ENCODE data around the gene PHTF2.

Gene PHTF2

DNA sequence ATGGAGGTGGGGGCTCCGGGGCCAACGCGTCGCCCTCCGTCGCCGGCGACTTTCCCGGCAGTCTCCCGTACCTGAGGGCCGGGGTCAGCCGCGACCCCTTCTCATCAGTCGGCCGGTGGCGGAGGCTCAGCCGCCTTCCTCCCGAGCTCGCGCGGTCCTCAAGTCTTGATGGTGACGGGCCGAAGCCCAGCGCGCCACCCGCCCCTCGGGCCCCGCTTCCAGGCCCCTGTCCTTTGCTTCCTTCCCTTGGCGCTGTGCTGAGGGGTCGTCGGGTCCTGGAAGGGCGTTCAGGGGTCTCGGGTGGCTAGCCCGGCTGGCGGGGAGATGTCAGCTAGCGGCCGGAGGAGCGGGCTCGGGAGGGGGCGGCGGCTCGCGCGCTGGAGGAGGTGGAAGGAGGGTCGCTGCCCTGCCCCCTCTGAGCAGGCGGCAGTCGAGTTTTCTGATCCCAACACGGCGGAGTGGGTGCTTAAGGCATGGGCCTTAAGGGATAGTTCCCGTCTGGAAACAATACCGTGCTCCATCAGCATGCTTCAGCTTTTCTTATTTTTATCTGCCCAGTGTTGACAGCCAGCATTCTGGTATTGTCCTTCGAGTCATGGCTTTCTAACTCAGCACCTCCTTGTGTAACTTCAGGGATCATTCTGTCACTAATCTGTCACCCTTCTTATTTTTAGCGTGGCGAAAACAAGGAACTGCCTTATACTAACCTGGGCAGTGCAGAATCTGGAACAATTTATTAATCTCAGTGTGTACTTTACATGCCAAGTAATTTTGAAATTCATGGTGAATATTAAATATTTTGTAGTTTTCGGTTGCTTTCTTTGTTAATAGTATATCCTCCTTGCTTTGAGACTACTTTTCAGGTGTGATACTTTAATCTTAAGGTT lies 748 bp downstream of the PHTF2 start (continued):
- TF ChIP-seq, protein P1, sequence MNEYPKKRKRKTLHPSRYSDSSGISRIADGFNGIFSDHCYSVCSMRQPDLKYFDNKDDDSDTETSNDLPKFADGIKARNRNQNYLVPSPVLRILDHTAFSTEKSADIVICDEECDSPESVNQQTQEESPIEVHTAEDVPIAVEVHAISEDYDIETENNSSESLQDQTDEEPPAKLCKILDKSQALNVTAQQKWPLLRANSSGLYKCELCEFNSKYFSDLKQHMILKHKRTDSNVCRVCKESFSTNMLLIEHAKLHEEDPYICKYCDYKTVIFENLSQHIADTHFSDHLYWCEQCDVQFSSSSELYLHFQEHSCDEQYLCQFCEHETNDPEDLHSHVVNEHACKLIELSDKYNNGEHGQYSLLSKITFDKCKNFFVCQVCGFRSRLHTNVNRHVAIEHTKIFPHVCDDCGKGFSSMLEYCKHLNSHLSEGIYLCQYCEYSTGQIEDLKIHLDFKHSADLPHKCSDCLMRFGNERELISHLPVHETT (tag by site-specific recombination; IDR thresholded peaks at IDR 0.05), result no peak
- TF ChIP-seq ZNF501 (tag by site-specific recombination; IDR thresholded peaks at IDR 0.05) (0 out of 2 replicates have a peak, but pooled peaks have one; percentile 54), ZNF202 (tag by site-specific recombination; IDR thresholded peaks at IDR 0.05; ENCODE audit: borderline replicate concordance) (no peak), GLI4 (tag by site-specific recombination; IDR thresholded peaks at IDR 0.05) (no peak), ZNF311 (tag by site-specific recombination; IDR thresholded peaks at IDR 0.05; ENCODE audit: borderline replicate concordance) (no peak), KLF8 (tag by site-specific recombination; IDR thresholded peaks at IDR 0.05) (no peak), ZBTB21 (tag by site-specific recombination; IDR thresholded peaks at IDR 0.05) (no peak), ZNF404 (tag by site-specific recombination; IDR thresholded peaks at IDR 0.05) (no peak)
- TF ChIP-seq, protein P2, sequence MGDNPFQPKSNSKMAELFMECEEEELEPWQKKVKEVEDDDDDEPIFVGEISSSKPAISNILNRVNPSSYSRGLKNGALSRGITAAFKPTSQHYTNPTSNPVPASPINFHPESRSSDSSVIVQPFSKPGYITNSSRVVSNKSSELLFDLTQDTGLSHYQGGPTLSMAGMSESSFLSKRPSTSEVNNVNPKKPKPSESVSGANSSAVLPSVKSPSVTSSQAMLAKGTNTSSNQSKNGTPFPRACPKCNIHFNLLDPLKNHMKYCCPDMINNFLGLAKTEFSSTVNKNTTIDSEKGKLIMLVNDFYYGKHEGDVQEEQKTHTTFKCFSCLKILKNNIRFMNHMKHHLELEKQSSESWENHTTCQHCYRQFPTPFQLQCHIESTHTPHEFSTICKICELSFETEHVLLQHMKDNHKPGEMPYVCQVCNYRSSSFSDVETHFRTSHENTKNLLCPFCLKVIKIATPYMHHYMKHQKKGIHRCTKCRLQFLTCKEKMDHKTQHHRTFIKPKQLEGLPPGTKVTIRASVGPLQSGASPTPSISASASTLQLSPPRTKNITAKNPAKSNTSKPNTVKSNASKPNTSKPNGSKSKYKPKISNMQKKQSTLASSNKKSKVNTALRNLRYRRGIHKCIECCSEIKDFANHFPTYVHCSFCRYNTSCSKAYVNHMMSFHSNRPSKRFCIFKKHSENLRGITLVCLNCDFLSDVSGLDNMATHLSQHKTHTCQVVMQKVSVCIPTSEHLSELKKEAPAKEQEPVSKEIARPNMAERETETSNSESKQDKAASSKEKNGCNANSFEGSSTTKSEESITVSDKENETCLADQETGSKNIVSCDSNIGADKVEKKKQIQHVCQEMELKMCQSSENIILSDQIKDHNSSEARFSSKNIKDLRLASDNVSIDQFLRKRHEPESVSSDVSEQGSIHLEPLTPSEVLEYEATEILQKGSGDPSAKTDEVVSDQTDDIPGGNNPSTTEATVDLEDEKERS (tag by site-specific recombination; IDR thresholded peaks at IDR 0.05), result no peak
- TF ChIP-seq, protein P3, sequence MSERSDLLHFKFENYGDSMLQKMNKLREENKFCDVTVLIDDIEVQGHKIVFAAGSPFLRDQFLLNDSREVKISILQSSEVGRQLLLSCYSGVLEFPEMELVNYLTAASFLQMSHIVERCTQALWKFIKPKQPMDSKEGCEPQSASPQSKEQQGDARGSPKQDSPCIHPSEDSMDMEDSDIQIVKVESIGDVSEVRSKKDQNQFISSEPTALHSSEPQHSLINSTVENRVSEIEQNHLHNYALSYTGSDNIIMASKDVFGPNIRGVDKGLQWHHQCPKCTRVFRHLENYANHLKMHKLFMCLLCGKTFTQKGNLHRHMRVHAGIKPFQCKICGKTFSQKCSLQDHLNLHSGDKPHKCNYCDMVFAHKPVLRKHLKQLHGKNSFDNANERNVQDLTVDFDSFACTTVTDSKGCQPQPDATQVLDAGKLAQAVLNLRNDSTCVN (tag by site-specific recombination; optimal IDR thresholded peaks at IDR 0.05), result peak; percentile 76

- H3K9me3 ChIP-seq (ENCODE audit: control insufficient read depth, insufficient read depth, low read depth, low read length), result no peaks in the 10 kb centered on the region
- H3K4me1 ChIP-seq (ENCODE audit: control insufficient read depth, insufficient read depth, low read length), result 0 out of 2 replicates have a peak, but pooled peaks cover 5% of the 10 kb centered on the region
- peak overlapping the region; percentile 98 for H3K4me3 ChIP-seq (ENCODE audit: low read depth, low read length)
- no peaks in the 10 kb centered on the region; a peak in 1 of 3 replicates for H3K36me3 ChIP-seq (ENCODE audit: control insufficient read depth in 2 of 2, insufficient read depth in 1 of 2, low read length in 2 of 2)
- POLR2A ChIA-PET, result interaction anchor here (1.6 kb wide), 1 partner anchor 12 kb away, joined by 5 read pairs; no protein-coding TSS in a partner anchor
- no peak for TF ChIP-seq ZNF785 (tag by site-specific recombination; IDR thresholded peaks at IDR 0.05)
- TF ChIP-seq YY1 (tag by site-specific recombination; IDR thresholded peaks at IDR 0.05), result no peak
- no peak for TF ChIP-seq ZNF529 (tag by site-specific recombination; IDR thresholded peaks at IDR 0.05; ENCODE audit: insufficient replicate concordance)
- TF ChIP-seq, protein P4, sequence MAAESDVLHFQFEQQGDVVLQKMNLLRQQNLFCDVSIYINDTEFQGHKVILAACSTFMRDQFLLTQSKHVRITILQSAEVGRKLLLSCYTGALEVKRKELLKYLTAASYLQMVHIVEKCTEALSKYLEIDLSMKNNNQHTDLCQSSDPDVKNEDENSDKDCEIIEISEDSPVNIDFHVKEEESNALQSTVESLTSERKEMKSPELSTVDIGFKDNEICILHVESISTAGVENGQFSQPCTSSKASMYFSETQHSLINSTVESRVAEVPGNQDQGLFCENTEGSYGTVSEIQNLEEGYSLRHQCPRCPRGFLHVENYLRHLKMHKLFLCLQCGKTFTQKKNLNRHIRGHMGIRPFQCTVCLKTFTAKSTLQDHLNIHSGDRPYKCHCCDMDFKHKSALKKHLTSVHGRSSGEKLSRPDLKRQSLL (tag by site-specific recombination; IDR thresholded peaks at IDR 0.05), result peak; percentile 54; the same call in 1 of the 2 replicates
- no peak for TF ChIP-seq SALL2 (tag by site-specific recombination; IDR thresholded peaks at IDR 0.05; ENCODE audit: borderline replicate concordance)
- H3K27ac ChIP-seq (ENCODE audit: extremely low read depth, low read depth, low read length), result no peak overlapping the region
- CTCF ChIA-PET, result interaction anchor here (1.3 kb wide), 1 partner anchor 40 kb away, joined by 3 read pairs; no protein-coding TSS in a partner anchor
These were observed 1.6 kb downstream of the PHTF2 start for GRCh38 chr7:77800158-77800557.
